Inflammatory macrophage treated with lipopolysaccharide for 4 hours (primary cell): ENCODE results near the gene ANKFY1.

Experiments
- DNase-seq: peaks from one replicate; pipeline ENCODE4 v3.0.0-alpha.2; 2020

Gene ANKFY1

DNA sequence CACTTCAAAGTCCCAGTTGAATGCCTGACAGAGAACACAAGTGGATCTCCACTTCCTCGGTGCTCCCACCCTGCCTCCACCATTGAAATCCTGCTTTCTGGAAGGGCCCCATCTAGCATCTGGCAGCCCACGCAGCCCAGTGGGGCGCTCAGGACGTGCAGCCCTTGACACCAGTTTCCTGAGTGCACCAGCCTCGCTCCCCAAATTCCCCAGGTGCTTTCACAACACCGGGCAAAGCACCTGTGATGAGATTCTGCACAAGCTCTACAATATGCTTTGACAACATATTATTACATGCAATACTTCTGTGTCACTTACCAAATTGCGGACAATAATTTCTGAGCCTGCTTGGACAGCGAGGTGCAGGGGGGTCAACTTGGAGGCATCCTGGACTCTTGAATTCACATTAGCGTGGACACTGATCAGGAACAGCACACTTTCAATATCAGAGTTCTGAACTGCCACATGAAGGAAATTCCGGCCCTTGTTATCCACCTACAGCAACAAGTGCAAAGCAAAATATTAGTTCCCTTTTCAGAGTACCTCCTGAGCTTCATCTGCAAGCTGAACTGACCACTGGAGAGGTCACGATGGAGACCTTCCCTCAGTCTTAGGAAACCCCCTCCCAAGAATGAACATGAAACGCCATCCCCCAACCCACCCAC, 86.8 kb downstream of the ANKFY1 start:
- no peak for DNase-seq

DNA sequence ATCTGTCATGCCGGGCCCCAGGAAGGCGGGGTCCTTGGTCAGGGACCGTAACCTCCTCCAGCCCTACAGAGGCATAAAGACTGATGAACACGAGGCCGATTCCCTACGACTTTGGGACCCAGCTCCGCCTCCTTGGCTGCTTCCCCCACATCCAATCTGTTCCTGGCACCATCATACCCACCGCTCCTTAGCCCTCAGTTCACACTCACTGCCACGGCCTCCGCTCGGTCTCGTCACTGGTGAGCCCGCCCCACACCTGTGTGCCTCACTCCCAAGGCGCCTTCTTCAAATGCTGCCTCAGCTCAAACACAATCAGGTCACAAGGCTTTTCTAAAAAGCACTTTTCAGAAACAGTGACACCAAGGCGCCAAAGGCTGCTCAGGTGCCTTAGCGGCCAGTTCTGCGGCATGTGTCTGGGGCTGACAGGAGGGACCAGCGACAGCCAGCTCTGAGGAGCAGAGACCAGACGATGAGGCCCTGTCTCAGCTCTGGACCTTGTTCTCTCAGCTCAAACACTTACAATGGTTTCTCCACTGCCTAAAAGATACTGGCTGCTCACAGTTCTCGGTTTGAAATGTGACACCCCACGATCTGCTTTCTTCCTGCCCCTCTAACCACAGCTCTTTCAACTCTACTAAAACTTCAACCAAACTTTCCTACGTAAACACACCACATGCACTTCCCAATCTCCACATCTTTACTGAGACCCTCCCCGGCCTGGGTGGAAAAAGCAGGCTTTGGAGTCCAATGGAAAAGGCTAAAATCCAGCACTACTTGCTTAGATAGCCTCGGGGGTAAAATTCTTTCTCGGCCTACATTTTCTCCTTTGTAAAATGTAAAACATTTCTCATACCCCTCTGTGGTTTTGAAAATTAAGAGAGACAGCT, 87.6 kb downstream of the ANKFY1 start:
- no peak for DNase-seq

DNA sequence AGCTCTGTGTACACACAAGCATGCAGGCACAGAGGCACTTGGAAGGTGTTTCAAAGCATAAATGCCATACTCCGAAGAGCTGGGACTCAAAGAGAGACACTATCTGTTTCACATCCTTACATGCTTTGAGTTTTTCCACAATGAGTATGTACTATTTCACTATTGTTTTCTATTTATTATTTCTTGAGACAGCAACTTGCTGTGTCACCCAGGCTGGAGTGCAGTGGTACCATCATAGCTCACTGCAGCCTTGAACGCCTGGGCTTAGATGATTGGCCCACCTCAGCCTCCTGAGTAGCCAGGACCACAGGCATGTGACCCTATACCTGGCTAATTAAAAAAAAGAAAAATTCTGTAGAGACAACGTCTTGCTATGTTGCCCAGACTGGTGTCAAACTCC, 89.2 kb downstream of the ANKFY1 start:
- DNase-seq, result no peak

DNA sequence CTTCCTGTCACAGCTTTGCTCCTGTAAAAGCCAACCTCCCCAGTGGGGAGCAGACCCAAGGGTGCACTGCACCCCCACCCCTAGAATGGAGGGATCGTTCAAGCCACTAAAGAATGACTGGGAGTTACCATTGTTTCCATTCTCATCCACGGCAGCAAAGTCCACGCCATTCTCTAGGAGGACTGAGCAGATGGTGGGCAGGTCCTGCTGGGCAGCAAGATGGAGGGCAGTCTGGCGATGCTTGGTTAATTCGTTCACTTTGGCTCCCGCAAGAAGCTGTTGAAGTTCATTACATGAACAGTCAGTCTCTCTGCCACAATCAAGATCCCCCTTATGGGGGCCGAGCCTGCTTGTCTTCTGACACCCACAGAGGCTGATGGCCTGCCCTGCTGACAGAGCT, 90.0 kb downstream of the ANKFY1 start:
- no peak for DNase-seq

DNA sequence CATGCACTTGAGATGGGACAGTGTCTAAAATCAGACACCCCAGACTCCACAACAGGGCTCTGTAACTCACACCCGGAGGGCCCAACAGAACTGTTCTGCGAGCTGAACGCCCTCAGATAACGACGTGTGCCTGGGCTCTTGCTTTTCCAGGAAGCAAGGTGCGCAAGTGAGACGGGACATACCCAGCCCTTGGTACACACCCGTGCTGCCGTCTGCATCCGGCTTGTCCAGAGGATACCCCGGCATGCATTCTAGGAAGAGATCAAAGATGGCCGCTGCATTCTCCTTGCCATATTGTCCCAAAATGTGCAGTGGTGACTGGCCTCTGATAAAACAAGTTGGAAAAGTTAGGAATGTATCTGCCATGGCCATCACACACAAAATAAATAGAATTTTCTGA, 91.4 kb downstream of the ANKFY1 start:
- DNase-seq, result no peak

DNA sequence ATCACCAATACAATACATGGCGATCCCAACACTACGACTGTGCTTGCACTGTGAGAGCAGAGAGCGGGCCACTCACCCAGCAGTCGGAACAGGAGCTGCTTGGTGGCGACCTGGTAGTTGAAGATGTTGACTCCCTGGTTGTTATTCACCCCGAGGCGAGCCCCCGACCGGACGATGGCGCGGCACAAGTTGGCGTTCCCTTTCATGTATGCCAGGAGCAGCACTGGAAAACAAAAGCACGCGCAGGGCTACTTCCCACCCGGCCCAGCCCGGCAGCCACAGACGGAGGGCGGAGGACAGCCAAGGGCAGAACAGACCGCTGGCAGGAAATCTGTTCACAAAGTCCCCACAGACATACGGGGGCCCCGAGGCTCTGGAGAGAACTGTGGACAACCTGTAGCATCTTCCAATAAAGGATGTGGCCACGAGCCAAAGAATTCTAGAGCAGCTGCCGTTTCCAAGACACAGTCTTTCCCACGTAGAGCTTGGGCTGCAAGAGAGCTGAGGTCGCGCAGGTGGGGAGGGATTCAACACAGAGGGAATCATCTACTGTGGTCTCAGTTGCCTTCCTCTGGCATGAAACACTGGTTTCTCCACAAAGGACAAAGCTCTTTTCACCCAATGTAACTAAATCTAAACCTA, 93.0 kb downstream of the ANKFY1 start:
- DNase-seq, result no peak

DNA sequence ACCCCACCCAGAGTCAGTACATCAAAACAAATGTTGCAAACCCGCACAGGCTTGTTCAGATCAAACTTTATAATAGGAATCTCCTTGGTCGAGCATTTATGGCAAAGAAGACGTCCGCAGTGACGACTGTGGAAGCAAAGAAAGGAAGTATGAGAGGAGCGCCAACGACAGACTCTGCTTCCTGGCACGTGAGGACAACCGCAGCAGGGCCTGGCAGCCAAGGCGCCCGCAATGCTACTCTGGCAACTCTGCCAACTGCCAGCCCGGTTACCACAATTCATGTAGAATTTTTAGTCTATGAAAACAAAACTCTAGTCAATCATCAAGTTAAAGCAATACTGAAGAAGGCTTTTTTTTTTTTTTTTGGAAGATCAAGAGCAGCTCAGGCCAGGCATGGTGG, 96.0 kb downstream of the ANKFY1 start:
- peak; percentile 15 for DNase-seq

DNA sequence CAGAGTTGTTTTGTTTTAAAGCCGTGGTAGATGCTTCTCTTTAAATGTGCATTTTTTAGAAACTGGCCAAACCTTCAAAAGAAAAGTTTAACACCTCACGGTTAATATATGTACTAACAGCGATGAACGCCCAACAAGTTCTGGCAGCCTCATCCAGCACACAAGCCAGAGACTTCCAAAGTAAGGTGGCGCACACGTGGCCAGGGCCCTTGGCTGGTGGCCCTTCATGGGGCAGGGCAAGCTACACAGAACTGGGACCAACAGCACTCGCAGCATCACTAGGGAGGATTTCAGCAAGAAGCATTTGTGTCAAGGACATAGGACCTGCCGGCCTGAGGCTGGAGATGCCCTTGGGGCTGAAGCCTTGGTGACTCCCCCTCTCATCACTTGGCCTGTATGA, 97.4 kb downstream of the ANKFY1 start:
- no peak for DNase-seq

DNA sequence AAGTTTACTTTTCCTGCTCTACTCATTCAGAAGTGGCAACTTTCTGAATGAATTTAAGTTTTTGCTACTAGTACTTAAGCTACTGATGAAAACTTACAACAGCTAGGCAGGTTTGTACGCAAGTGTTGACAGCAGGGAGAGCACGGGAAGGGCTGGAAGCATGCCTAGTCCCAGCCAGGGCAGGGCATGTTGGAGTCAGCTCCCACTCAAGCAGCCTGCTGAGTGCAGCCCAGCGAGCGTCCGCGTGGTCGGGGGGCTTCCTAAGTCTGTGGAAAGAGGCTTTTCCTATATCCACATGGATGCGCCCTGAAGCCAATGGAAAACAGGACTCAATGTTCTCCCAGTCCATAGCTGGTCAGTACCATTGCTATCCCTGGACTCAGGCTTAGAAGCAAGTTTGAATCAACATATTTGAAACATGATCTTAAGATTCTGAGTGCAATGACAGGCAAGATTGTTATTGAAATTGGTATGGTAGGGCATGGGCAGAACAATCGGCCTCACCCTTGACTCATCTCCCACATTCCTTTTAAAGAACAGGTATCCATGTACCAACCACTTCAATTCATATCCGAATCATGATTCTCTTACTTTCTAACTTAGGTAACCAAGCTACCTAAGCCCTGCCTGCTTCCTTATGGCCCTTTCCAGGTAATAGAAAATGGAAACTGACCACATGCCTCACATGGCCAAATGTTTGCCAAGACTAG, 98.3 kb downstream of the ANKFY1 start:
- no peak for DNase-seq

DNA sequence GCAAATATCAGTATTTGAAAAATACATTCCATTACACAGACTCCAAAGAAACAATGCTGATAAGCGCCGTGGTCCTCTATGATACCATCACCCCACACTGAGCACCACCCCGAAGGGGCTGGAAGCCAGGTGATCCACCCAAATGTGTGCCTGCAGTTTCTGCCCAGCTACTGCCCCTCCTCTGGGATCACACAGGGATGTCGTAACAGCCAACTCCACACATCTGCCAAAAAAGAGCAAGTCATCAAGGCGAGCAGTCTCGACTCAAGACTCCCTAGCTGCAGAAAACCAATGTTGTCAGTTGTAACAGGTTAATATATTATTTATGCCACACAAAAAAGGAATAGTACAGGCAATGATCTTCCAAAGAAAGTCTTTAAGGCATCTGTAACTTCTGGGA, 99.8 kb downstream of the ANKFY1 start:
- no peak for DNase-seq

DNA sequence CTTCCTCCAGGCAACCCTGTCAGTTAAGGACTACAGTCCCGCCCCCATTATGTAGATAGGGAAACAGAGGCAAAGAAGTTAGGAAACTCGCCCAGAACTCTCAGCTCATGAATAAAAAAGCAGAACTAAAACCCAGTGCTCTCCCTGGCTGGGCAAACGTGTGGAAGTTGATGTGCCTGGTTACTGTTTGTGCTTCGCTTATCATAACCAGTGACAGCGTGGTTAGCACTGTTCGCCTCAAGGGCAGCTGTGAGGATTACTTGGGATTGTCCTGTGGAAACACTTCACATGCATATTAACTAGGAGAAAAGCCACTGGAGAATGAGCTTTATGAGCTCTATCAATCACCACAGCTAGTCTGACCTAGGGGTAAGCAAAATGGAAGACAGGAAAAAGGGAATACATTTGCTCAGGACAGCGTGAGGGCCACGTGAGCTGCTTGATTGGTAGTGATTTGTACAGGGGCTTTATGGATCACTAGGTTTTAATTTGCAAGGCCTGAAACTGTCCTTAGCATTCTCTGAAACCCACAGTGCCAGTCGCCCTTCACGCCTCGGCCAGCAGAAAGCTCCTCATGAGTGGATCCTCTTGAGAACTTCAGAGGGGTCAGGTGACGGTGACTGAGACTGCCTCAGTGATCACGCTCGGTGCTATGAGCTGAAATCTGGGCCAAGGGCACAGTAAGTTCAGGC, 100.9 kb downstream of the ANKFY1 start:
- peak; percentile 57 for DNase-seq

DNA sequence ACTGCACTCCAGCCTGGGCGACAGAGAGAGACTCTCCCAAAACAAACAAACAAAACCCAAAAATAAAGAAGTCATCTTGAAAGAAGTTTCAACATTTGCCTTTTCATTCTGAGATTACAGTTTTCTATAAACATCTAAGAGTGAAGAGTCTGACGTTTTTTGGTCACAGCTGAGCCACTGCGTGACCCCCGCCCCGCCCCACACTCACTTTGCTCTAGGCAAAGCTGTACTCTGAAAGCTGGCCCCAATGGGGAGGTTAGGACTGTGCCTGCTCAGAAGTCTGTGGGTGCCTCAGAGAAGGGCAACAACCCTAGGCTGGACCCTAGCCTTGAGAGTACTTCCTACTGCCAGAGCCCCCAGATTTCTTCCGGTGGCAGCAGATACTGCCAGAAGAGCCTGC, 101.5 kb downstream of the ANKFY1 start:
- DNase-seq, result no peak

DNA sequence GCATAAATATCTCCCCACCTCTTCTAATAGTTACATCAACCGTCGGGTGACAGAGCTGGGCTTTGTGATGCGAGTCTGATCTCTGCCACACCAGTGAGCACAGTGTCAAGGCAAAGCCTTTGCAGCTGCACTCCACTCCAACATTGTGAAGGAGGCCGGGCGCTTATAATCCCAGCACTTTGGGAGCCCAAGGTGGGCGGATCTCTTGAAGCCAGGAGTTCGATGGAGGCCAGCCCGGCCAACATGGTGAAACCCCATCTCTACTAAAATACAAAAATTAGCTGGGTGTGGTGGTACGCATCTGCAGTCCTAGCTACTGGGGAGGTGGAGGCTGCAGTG, 101.8 kb downstream of the ANKFY1 start:
- no peak for DNase-seq

DNA sequence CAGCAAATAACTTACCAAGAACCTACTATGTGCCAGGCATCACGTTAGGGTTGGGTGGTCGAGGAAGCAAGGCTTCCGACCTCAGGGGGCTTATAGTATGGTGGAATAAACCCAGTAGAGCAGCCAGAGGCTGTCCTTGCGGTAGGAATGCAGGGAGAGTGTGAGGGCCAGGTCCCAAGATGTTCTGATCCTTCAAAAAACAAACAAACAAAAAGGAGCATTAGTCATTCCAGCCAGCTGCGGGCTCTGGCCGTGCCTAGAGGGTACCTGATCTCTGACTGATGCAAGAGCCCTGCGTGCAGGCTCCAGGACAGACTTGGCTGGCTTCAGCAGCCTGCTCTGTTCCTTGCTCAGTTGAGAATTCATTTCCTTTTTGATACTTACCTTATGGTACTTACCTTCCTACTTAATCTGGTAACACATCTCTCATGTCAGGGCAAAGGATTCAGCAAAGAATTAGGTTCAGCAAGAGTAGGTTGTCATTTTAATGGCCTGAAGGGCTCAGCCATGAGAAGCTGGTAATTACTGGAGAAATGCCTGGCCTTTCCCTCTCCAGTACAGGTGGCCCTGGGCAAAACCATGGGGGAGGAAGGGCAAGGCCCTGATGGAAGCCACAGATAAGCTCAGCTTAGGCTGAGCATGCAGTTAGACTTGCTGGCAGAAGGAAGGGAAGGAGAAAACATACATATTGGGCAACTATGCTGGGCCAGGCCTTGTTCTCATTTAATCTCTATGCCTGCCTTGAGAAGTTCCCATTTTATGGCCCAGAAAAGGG, 102.4 kb downstream of the ANKFY1 start:
- peak; percentile 48 for DNase-seq

DNA sequence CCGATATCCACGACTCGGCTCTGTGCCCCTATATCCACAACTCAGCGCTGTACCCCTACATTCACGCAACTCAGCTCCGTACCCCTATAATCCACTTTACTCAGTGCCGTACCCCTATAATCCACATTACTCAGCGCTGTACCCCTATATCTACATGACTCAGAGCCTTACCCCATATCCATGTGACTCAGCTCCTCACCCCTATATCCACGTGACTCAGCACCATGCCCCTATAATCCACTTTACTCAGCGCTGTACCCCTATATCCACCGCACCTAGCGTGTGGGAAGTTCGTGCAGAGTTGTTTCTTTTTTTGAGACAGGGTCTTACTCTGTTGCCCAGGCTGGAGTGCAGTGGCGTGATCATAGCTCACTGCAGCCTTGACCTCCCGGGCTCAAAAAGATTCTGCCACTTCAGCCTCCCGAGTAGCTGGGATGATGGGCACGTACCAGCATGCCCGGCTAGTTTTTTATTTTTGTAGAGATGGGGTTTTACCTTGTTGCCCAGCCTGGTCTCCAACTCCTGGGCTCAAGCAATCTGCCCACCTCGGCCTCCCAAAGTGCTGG, 103.4 kb downstream of the ANKFY1 start:
- no peak for DNase-seq

DNA sequence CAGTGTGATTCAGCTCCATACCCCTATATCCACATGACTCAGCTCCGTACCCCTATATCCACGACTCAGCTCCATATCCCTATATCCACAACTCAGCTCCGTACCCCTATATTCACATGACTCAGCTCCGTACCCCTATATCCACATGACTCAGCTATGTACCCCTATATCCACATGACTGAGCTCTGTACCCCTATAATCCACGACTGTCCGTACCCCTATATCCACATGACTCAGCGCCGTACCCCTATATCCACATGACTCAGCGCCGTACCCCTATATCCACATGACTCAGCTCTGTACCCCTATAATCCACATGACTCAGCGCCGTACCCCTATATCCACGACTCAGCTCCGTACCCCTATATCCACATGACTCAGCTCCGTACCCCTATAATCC, 104.0 kb downstream of the ANKFY1 start:
- no peak for DNase-seq

DNA sequence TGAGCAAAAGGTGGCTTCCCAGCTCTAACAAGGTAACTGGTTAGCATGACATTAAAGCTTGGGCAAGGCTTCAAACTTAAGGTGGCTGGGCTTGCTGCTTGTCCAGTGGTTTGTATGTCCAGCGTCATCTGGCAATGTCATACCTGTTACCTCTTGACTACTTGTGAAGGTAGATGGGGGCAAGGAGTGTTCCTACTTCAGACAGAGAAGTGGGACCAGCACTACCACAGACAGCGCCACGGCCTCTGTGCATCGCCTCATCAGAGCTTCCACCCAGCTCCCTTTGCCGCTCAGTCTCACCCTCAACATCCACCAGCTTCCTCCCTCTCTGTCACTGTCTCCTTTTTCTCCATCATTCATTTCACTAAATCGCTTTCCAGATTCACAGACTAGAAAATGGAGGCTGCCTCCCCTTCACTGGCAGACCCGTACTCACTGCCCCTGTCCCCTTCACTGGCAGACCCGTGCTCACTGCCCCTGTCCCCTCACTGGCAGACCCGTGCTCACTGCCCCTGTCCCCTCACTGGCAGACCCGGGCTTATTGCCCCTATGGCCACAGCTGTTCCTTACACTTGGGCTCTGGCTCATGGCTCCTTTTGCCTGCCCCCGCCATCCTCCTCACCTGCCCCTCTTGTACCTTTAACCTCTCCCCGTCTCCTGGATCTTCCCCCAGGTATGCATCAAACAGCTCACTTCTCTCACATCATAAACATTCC, 106.0 kb downstream of the ANKFY1 start:
- no peak for DNase-seq

DNA sequence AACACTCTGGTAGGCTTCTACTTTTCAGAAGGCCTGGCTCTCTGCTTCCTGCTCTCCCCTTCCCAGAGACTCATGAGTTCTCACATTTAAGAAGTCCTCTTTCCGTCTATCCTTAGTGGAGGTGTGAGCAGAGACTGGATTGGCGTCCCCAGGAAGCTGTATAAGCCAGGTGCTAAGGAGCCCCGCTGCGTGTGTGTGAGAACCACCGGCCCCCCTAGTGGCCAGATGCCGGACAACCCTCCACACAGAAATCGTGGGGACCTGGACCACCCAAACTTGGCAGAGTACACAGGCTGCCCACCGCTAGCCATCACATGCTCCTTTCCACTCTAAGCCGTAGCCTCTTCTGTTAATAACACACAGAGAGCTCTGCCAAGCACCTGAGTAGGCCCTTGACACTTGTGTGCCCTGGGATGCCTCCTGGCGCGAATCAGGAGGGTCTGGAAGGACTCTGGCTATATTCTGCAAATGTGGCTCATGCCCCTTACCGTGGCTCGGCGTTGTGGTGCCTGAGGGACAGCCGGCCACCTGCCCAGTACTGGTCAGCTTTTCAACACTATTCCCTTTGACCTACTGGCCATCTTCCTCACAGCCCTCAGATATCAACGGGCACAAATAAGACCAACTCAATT, 106.9 kb downstream of the ANKFY1 start:
- DNase-seq, result no peak

DNA sequence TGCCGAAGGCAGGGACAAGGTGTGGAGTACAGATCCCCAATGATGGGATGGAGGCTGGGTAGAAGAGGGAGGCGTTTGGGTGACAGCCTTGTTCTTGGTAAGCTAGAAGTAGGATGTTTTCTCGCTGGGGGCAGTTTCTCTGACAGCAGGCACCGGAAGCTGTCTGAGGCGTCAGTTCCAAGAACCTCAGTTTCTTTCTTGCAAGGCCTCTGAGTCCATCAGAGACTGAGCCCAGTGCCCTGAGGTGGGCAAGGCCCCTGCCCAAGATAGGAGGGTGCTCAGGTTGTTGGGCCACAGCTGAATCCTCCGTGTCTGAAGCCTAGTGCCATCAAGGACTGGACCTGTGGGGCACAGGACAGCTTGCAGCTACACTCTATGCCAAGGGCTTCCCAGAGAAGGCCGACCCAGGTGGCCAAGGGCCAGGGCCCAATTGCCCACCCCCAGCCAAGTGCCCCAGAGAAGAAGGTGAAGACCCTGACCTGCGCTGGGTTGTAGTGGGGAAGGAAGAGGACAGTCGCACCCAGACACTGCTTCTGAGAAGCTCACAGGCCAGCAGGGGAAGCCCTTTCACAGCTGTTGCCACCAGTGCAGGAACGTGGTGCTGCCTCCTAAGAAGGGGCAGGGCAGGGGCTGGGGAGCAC, 107.7 kb downstream of the ANKFY1 start:
- DNase-seq, result no peak

DNA sequence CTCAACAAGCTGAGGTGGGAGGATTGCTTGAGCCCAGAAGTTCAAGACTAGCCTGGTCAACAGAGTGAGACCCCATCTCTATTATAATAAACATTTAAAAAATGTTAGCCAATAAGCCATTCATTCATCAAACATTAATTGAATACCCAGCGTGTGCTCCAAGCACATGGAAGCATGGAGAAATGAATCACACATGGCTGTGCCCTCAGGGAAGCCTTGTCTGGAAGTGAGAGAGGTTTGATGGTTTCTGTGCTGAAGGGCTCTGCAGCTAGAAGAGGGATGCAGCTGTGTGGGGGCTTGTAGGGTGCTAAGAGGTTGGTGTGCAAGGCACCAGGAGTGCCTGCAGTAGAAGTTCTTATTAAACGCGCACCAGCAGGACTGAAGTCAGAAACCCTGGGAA, 109.6 kb downstream of the ANKFY1 start:
- DNase-seq, result no peak
